OCI-LY3 (cell line): ENCODE data around the gene ANP32B.

Experiments
- H2AFZ ChIP-seq: fragments of 200-600, 300-600 bp; shearing (Covaris generic); 2 replicates; pipeline ENCODE4 v1.6.0; 2014; ENCODE audit warnings: antibody characterized with exemption, low read depth, low read length
- H3K27ac ChIP-seq: fragments of 200-600, 300-600 bp; sonication (generic); 2 replicates; pipeline ENCODE4 v1.5.1; 2014; ENCODE audit warnings: mild to moderate bottlenecking, low read length, moderate library complexity, mixed read lengths
- H3K27me3 ChIP-seq: fragments of 200-600, 300-600 bp; sonication (generic); 2 replicates; pipeline ENCODE4 v1.6.1; 2014; ENCODE audit warnings: low read depth, low read length, mixed read lengths
- H3K36me3 ChIP-seq: fragments of 200-600, 300-600 bp; sonication (generic); replicated peaks from 2 replicates; pipeline ENCODE3; 2014; ENCODE audit warnings: low read depth, low read length, mixed read lengths
- H3K4me1 ChIP-seq: fragments of 300-600, 200-600 bp; sonication (generic); 2 replicates; pipeline ENCODE4 v1.6.1; 2014; ENCODE audit warnings: low read length, mixed read lengths
- H3K4me2 ChIP-seq: fragments of 200-600, 300-600 bp; sonication (generic); 2 replicates; pipeline ENCODE4 v1.6.1; 2014; ENCODE audit warnings: low read length, mixed read lengths
- H3K4me3 ChIP-seq: fragments of 300-600, 200-600 bp; sonication (generic); 2 replicates; pipeline ENCODE4 v1.5.1; 2014; ENCODE audit warnings: antibody characterized with exemption, mild to moderate bottlenecking, low read length, moderate library complexity
- H3K79me2 ChIP-seq: fragments of 300-600, 200-600 bp; shearing (Covaris generic); 2 replicates; pipeline ENCODE4 v1.6.1; 2014; ENCODE audit warnings: mild to moderate bottlenecking, low read length, mixed read lengths
- H3K9ac ChIP-seq: fragments of 300-600, 200-600 bp; shearing (Covaris generic); 2 replicates; pipeline ENCODE4 v1.6.0; 2014; ENCODE audit warnings: mild to moderate bottlenecking, low read length, moderate library complexity
- H3K9me3 ChIP-seq: fragments of 200-600, 300-600 bp; shearing (Covaris generic); 2 replicates; pipeline ENCODE4 v1.6.1; 2014; ENCODE audit warnings: low read length, mixed read lengths; ENCODE audit not compliant: insufficient read depth
- H4K20me1 ChIP-seq: fragments of 200-600, 300-600 bp; sonication (generic); 2 replicates; pipeline ENCODE4 v1.6.1; 2016; ENCODE audit warnings: low read length, mixed read lengths; ENCODE audit not compliant: insufficient read depth
- CTCF ChIP-seq: fragments of 200-600, 300-600 bp; sonication (generic); IDR thresholded peaks from 2 replicates; pipeline ENCODE4 v1.5.1; 2014; ENCODE audit warnings: antibody characterized with exemption, low read length, low read depth
- EZH2phosphoT487 ChIP-seq: fragments of 200-600 bp; shearing (Covaris generic); IDR thresholded peaks from 2 replicates; pipeline ENCODE4 v1.6.1; 2018; ENCODE audit warnings: antibody characterized with exemption, mixed run types, low read depth

The ANP32B gene

GRCh38 chr9:97961361-97961760 is 21.8 kb upstream of the ANP32B start:
- H3K27me3 ChIP-seq = 0 out of 2 replicates have a peak, but pooled peaks cover 3% of the 10 kb centered on the region
- no peaks in the 10 kb centered on the region for H3K79me2 ChIP-seq
- TF ChIP-seq EZH2phosphoT487 (no peak), CTCF (no peak)
- H3K4me1 ChIP-seq = no peaks in the 10 kb centered on the region
- no peaks in the 10 kb centered on the region for H3K9me3 ChIP-seq
- H3K4me2 ChIP-seq = no peak overlapping the region
- H3K36me3 ChIP-seq = no peaks in the 10 kb centered on the region
- no peak overlapping the region for H2AFZ ChIP-seq
- no peak overlapping the region for H3K9ac ChIP-seq
- no peak overlapping the region for H3K4me3 ChIP-seq
- no peaks in the 10 kb centered on the region for H4K20me1 ChIP-seq
- no peak overlapping the region for H3K27ac ChIP-seq

GRCh38 chr9:97962136-97962535 is 21.0 kb upstream of the ANP32B start:
- H3K27ac ChIP-seq = no peak overlapping the region
- H3K4me1 ChIP-seq = no peaks in the 10 kb centered on the region
- H3K79me2 ChIP-seq = no peaks in the 10 kb centered on the region
- H3K4me3 ChIP-seq = no peak overlapping the region
- no peak overlapping the region for H3K9ac ChIP-seq
- TF ChIP-seq EZH2phosphoT487 = no peak
- no peak for TF ChIP-seq CTCF
- H2AFZ ChIP-seq = no peak overlapping the region
- no peaks in the 10 kb centered on the region for H3K9me3 ChIP-seq
- H3K36me3 ChIP-seq = no peaks in the 10 kb centered on the region
- no peaks in the 10 kb centered on the region for H4K20me1 ChIP-seq
- no peak overlapping the region for H3K4me2 ChIP-seq
- 0 out of 2 replicates have a peak, but pooled peaks cover 3% of the 10 kb centered on the region for H3K27me3 ChIP-seq

GRCh38 chr9:97962575-97962974 is 20.6 kb upstream of the ANP32B start:
- TF ChIP-seq EZH2phosphoT487 (no peak), CTCF (no peak)
- Histone ChIP-seq H3K4me1 (no peaks in the 10 kb centered on the region), H3K79me2 (no peaks in the 10 kb centered on the region), H3K4me2 (no peak overlapping the region), H3K9ac (no peak overlapping the region), H3K36me3 (no peaks in the 10 kb centered on the region), H2AFZ (no peak overlapping the region), H3K9me3 (no peaks in the 10 kb centered on the region), H3K4me3 (no peak overlapping the region), H3K27me3 (0 out of 2 replicates have a peak, but pooled peaks cover 3% of the 10 kb centered on the region), H4K20me1 (no peaks in the 10 kb centered on the region), H3K27ac (no peak overlapping the region)

GRCh38 chr9:97963232-97963631 is 19.9 kb upstream of the ANP32B start:
- H3K36me3 ChIP-seq = no peaks in the 10 kb centered on the region
- TF ChIP-seq CTCF = no peak
- TF ChIP-seq EZH2phosphoT487 = no peak

More at GRCh38 chr9:97963232-97963631, 19.9 kb upstream of the ANP32B start:
- no peak overlapping the region for H3K27ac ChIP-seq
- no peak overlapping the region for H3K4me2 ChIP-seq
- no peaks in the 10 kb centered on the region for H3K4me1 ChIP-seq
- no peak overlapping the region for H3K9ac ChIP-seq
- H3K4me3 ChIP-seq = no peak overlapping the region
- no peak overlapping the region for H2AFZ ChIP-seq
- H4K20me1 ChIP-seq = no peaks in the 10 kb centered on the region
- 0 out of 2 replicates have a peak, but pooled peaks cover 3% of the 10 kb centered on the region for H3K27me3 ChIP-seq
- no peaks in the 10 kb centered on the region for H3K79me2 ChIP-seq
- no peaks in the 10 kb centered on the region for H3K9me3 ChIP-seq
